ENCODE measurements around the gene TOGARAM2.
"Not testable (repeated sequence)": the region's sequence is repeated elsewhere in the genome, so short reads cannot be mapped to it uniquely, and the experiment has no call there.

Gene TOGARAM2

DNA sequence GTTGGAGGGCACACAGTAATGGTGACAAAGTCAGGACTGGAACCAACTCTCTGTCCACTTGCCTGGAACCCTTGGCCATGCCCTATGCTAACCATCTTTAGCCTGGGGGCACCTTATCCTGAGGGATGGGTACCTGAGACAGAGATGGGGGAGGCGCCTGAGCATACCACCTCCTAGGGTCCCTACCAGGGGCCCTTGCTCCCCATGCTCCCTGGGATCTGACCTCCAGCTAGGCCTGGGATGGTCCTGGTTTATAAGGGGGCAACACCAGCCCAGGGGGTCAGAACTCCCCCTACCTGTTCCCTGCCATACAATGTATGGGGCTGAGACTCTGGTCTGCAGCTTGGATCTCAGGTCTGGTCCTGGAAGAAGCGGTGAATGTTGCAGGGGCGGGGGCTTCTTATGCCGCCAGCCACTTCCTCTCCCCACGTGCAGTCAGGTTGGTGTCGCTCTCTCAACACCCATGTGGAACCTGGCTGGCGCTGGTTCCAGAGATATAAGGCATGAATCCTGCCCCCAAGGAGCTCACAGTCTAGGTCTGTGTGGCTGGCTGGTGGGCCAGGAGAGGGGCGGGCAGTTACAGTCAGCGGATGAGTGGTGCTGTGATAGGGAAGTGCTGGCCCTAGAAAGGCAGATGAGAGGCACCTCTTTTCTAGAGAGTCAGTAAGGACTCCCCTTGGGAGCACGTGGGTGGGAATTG is 3.8 kb upstream of the TOGARAM2 start:
- DNase-seq: no peak

DNA sequence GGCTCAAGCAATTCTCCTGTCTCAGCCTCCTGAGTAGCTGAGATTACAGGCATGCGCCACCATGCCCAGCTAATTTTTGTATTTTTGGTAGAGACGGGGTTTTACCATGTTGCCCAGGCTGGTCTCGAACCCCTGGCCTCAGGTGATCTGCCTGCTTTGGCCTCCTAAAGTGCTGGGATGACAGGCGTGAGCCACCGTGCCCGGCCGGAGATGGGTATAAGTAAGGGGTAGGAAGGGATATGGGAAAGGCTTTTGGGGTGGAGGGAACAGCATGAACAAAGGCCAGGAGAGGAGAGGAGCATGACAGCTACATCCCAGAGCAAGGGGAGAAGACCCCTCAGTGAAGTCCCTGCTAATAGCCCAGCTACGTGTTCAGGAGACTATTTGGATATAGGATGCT is 3.1 kb upstream of the TOGARAM2 start:
- not testable (repeated sequence) for DNase-seq

DNA sequence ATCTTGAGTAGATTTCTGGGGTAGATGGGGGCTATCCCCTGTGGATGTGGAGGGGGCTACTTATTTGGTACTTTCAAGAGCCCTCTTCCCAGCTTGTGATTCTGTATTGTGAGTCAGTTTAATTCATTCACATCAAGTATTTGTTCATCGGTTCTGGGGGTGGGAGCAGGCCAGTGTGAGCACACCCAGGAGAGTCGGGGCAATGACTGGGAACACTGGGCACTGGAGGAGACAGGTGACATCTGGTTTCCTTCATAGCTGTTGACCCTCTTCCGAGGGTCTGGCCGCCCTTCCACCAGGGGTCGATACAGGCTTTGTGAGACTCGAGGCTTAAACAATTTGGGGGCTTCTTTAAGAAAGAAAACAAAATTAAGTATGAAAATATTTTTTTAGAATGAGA is 2.5 kb upstream of the TOGARAM2 start:
- DNase-seq: no peak

DNA sequence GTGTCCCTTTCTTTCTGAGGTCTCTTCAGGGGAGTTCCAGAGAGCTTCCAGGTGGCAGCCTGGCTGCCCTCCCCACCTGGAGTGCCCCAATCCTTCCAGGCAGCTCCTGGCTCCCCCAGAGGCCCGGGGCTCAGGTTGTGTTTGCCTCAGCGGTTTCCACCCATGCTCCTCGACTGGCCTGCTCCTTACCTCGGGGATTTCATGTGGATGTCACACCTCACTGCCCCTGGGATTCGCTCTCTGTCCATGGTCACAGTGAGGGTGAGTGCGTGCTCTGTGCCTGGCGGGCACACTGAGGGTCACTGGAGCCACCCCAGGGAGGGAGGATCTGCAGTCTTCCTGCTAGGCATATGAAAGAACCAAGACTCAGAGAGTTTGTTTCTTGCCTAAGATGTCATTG is 2.1 kb upstream of the TOGARAM2 start:
- no peak for DNase-seq

DNA sequence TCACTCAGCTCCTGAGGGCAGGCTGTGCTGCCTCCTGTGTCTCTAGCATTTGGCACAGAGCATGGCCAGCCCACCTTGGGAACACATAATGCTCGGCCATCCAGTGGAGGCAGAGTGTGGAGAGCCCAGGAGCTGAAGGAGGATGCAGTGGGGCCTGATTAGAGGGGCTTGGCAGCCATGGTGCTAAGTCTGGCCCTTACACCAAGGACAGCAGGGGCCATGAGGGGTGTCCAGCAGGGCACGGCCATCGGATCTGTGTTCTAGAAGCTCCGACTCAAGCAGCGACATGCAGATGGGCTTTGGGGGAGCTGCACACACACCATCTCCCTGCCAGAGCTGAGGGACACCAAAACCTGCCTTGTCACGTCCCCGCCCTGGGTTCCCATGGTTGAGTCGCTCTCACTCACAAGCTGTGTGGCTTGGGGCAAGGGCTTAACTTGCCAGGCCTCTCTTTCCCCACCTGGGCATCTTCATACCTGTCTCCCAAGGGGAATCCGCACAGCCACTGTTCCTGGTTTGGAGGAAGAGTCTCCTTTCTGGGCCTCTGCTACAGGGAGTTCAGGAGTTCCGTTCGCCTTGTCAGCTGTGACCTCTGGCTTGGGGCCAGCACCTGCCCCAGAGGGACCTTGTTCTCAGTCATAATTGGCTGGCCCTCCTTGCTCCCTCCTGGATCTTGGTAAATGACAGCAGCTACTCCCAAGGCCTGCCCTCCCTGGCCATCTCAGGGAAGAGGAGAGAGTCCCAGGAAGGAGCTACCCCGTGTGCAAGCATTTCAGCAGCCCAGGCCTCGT is 1.3 kb upstream of the TOGARAM2 start:
- DNase-seq: no peak

DNA sequence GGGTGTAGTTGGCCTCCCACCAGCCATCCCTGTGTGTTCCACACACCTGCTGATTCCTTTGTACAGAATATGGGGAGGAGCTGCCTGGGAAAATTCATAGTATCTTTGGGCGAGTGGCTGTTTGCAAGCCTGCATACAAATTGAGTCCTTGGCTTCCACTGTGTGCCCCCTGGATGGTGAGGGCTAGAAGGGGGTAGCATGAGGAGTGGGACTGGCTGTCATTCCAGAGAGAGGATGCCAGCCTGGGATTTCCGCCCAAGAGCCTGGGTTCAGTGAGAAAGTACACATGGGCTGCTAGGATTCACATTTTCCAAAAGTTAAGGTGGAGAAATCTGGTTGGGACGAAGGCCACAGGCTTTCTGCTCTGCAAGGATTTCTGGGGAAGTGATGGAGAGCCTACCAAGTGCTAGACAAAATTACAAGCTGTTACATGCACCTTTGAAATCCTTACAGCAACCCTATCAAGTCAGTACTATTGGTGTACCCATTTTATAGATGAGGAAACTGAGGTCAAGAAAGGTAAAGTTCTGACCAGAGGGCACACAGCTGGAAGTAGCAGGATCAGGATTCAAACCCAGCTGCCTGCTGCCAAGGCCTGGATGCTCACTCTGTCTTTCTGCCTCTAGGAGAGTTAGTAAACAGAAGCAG is 606 bp upstream of the TOGARAM2 start:
- no peak for DNase-seq

DNA sequence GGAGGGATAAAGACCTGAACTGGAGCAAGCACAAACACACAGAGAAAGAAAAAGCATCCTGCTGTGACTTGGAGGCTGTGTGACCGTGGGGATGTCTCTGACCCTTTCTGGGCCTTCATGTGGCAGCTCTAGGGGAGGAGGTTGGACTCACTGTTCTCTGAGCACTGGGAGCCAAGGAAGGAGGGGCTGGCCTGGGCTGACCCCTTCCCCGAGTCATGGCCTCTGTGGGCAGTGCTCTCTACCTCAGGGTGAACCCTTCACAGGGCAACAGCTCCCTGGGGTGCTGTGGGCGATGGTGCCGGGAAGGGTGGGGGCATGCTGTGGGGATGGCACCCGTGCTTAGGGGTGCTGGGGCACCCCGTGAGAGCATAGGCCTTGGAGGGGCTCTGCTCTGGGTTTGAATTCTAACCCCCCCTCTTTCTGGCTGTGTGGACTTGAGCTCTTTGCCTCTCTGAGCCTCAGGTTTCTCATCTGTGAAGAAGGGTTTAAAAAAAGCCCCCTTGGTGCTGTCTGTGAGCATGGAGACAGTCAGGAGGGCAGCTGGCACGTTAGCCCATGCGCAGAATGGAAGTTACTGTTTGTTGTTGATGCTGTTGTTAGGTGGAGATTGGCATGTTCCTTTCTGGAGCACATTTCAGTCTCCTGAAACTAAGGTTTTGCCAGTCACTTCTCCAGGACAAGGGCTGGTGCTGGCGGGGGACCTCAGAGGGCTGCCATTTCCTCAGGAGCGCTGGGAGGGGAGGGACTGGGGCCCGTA is 700 bp downstream of the TOGARAM2 start:
- DNase-seq: no peak

DNA sequence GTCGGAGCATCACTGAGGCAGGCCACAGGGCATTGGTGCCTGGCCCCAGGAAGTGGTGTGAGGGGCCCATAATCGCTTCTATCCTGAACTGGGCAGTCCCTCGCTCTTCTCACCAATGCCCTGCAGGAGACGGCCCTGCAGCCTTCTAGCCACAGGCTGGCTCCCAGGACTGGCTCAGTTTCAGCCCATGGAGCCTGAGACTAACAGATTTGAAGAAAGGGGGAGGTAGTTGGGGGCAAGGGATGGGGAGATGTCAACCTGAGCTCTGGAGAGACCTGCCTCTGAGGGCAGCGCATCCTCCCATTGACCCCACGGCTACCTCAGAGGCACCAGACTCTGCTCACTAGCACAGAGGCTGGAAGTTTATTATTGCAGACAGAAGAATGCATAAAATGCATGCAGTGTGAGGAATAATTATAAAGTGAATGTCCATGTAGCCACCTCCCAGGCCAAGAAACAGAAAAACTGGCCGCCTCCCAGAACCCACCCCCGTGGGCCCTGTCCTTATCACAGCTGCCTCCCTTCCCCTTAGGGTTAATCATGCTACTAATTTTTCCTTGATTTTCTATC is 1.4 kb downstream of the TOGARAM2 start:
- no peak for DNase-seq

DNA sequence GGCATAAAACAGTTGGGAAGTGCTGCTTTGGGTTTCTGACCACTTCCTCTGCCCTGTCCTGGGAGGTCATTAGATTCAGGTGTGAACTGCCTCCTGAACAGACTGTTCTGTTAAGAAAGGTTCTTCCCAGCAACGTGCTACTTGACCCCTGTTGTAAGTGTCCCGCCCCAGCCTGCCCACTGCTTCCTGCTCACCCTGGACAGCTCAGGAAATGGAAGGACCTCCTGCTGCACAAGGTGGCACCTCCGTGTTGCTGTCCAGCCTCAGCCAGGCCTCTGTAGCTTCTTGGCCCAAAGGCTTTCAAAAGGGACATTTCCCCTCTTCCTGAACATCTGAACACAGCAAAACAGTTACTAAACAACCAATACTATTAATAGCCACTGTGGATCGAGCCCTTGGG is 5.3 kb downstream of the TOGARAM2 start:
- DNase-seq: no peak

DNA sequence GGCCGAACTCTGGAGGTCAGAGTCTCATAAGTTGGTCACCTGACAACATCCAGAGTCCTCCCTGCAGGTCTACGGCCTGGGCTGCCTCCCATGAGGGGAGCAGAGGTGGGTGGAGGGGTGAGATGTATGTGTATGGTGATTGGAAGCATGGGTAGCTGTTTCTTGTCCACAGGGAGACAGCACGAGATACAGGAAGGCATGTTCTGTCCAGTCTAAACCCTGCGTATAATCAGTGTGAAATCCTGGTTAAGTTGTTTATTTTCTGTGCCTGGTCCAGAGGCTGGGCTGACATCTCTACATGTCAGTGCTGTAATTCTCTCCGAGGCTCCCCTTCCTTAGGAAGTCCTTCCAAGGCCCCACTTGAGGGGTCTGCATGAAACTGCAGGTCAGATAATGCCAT is 8.9 kb downstream of the TOGARAM2 start:
- DNase-seq: no peak

DNA sequence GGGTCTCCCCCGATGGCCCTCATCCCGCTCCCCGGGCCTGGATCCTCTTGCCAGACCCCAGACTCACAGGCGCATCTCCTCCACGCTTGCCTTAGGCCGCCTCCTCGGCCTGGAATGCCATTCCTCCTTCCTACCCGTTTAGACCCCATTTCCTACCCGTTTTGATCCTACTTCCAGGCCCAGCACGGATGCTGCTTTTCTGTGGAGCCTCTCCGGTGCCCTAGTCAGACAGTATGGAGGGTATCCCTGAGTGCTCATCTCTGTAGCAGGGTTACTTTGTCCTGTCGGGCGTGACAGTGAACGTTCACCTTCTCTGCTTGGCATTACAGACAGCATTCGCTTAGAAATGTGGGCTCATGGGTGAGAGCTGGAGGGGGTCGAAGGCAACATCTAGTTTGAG is 9.3 kb downstream of the TOGARAM2 start:
- no peak for DNase-seq

DNA sequence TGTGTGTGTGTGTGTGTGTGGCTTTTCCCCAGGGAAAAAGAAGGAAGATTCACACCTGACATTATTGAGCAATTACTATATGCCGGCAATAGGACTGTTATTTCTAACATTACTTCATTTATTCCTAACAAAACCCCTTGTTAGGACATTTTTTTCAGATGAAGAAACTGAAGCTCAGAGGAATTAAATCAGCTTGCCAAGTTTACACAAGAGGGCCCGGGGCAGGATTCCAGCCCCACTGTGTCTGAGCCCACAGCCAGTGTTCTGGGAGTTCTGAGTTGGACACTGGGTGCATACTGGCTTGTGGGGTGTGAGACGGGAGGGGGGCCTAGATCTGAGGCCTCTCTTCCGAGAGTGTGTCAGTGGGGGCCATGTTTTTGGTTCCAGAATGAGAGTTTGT is 9.9 kb downstream of the TOGARAM2 start:
- no peak for DNase-seq

DNA sequence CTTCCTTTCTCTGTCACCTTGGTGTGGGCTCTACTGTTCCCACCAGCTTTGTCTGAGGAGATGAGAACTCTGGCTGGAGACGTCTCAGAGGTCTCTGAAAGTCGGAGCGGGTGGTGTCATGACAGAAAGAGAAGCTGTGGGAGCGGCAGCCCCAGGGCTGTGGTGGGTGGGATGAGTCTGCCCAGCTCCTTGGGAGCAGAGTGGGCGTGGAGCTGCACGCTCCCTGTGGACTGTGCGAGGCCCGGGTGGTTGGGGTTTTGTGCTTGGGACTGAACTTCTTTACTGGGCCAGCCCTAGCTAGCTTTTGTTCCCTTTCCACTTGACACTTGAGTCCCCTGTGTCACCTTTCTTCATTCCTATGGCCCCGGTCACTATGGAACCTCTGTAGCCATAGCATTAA is 10.4 kb downstream of the TOGARAM2 start:
- DNase-seq: no peak

DNA sequence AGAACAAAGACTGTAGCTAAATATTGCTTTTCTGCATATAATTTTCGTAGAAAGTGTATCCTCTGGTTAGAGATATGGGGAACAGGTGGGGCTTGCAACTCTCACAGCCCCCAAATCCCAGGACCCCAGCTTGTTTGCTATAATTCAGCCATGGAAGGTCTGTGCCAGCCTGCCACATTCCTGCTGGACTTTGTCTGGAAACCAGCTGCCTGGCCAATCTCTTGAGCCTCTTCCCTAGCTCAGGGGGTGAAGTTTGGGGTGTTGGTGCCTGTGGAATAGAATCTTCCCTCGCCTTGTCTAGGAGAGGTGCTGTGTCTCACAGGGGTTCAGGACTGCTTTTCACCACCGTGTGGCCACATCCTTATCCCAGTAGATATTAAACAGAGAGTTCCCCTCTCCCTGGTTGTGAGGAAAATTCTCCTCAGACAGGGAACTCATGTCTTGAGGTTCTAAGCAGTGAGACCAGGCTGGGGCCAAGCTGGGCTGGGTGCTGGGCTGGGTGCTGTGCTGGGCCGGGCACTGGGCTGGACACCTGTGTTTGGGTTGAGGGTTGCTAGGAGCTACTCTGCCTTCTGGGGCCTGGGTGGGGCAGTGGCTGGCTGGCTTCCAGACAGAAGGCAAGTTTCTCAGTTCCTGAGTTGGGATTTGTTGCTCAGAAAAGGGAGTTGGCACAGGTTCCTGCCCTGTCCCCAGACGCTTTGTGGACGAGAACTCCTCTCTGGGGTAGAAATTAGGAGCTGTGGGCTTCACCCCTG is 12.3 kb downstream of the TOGARAM2 start:
- DNase-seq: no peak

DNA sequence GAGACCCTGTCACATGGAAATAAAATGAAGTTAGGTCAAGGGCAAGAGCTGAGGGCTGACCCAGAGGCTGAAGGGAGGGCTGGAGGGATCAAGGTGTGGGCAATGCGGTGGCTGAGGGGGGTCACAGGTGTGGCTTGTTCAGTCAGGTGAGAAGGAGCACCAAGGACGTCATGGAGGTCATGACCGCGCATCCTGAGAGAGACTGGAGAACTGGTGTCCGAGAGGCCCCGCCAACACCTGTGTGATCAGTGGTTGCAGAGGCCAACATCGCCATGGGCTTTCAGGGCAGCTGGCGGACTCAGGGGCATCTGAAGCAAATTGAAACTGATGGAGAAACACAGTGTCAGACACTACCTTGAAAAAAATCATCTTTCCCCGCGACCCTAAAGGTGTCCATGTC is 13.0 kb downstream of the TOGARAM2 start:
- DNase-seq: no peak

DNA sequence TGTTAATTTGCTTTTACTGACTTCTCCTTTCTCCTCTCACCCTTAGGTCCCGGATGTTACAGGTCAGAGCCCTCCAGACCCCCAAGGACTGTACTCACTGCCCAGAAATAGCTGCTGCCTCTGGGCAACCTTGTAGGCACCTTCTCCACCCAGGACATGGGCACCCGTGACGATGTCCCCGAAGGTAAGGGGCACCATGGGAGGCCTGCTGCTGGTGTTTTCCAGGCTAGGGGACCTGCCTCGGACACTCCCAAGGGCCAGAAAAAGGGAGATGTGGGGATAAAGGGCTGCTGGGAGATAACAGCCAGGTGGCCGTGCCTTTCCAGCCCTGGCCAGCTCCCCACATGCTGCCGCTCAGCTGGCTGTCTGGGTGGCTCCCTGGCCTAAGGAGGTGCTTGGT is 13.6 kb downstream of the TOGARAM2 start:
- DNase-seq: no peak

DNA sequence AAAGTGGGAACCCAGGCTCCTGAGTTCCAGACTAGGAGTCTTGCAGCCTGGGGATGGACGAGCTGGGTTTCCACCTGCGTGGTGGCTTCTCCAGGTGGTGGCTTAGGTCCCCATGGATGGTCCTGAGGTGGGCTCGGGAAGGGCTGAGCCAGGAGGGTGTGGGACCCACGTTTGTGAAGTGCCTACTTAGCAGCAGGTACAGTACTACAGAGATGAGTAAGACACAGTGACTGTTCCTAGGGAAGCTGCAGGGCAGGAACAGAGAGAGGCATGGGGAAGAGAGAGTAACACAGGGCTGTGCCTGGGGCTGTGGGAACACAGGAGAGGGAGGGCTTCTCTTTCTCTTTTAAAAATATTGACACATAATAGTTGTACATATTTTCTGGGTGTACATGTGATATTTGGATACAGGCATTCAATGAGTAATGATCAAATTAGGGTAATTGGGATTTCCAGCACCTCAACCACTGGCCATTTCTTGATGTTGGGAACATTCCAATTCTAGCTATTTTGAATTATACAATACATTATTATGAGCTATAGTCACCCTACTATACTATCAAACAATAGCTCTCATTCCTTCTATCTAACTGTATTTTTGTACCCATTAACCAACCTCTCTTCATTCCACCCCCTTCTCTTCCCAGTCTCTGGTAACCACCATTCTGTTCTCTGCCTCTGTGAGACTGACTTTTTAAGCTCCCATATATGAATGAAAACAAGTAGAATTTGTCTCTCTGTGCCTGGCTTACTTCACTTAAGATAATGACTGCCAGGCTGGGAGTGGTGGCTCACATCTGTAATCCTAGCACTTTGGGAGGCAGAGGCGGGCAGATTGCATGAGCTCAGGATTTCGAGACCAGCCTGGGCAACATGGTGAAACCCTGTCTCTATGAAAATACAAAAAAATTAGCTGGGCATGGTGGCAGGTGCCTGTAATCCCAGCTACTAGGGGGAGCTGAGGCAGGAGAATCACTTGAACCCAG is 15.0 kb downstream of the TOGARAM2 start:
- DNase-seq: no peak

DNA sequence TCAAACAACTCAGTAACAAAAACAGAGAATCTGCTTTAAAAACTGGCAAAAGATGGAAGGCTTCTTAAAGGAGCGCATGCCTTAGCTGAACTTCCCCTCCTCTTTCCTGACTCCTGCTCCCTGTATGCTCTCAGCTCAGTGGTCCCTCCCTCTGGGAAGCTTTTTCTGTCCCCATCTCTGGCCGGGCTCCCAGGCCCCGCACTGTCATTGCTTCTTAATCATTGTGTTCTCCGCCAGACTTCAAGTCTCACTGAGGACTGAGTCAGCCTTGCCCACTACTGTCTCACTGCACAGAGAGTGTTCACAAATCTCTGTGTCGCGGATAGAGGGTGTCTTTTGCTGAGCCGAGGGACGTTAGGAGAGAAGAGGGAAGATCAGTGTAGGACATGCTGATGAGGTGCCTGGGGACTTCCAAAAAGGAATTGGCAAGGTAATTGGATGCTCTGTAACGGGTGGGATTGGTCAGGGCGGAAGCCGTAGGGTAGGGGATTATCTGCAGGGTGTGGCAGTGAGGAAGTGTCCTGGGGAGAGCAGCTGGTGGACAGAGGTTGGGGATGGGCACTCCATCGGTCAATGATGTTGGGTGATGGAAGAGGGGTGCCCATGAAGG is 16.2 kb downstream of the TOGARAM2 start:
- DNase-seq: no peak

DNA sequence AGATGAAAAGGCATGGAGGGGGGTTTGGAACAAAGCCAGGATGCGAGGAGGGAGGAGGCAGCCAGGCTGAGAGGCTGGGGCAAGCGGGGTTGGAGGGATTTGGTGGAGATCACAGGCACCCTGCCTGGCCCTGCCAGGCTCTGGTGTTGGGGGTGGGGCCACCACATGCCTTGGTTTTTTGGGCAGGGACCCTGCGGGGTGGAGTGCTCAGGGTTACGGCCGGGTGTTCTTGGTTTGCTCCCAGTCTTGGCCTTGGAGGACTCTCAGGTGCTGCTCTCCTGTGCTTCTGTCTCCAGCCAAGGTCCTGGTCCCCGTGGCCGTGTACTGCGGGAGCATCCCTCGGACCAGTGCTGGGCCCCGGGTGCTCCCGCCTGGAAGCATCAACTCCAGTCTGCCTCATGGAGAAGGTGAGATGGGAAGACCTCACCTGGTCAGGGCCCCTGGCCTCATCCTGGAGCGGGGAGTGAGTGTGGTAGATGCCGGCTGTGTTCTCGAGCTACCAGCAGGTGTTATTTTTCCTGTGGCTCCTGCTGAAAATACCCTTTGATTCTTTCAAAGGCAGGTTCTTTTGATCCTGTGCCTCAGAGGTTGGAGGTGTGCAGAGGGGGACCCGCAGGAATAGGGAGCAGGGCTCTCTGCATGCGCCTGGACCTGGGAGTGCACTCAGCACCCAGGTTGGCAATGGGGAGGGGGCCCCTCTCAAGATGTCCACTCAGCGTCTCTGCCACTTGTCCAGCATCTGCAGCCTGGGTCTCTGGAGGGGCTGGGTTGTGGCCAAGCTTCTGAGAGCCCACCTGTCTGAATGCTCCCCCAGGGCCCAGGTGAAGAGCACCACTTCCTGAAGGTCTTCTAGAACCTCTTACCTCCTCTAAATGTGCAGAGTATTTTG is 17.0 kb downstream of the TOGARAM2 start:
- no peak for DNase-seq

DNA sequence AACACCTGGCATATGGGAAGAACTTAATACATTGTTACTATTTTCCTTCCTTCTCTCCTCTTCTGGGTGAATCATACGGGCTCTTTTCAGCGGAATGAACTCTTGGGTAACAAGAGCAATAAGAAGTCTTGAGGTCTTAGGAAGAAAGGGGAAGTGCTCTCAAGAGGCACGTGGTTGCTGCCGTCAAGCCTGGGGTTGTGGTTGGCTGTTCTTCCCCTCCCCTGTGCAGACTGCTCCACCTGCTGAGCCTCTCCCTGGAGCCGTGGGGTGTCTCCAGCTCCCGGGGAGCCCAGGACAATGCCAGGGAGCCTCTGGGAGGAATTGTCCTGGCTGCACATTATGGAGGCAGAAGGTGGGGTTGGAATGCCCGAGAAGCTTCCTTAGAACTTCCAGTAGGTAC is 19.4 kb downstream of the TOGARAM2 start:
- no peak for DNase-seq
